Urothelium cell line (cell line): ENCODE results near the gene C11orf87.
A peak's percentile ranks its signal among the peaks of the same experiment; 100 is the strongest.

ENCODE experiments used
- DNase-seq: peaks from one replicate; pipeline ENCODE4 v3.0.0; 2011; ENCODE audit warnings: low spot score, mixed read lengths
- FAIRE-seq: peaks from 2 replicates; lab custom pipeline; 2011; peaks lifted over from hg19 to GRCh38; lab: Jason Lieb, UNC

The C11orf87 gene

GRCh38 chr11:109421981-109422869, at the start of gene C11orf87:
TSS of gene C11orf87 (plus strand) at chr11:109422190. CDS start at chr11:109423634, 1,444 bp downstream.
- peak; percentile 9 for DNase-seq
- FAIRE-seq: no peak

DNA sequence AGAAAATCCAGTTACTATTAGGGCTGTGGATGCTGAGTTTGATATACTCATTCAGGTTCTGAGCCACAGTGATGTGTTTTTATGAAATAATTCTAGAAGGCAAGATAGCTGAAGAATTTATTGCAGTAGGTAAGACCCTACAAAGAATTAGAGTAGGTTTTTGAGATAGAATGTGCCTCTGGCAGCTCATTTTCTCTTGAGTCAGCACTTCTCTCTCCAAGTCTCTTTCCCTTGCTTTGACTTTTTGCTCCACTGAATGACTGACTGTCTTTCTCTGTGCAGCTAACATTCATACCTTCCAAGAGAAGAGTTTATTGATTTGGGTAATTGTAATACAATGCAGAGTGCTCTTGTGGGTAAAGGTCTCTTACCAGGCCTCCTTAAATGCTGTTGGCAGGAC, 48.0 kb upstream of the C11orf87 start:
- FAIRE-seq (no peak), DNase-seq (no peak)

- no peak for FAIRE-seq
- DNase-seq: no peak
Measured at GRCh38 chr11:109374441-109374840, 47.5 kb upstream of the C11orf87 start.

- DNase-seq: no peak
- no peak for FAIRE-seq
Measured at GRCh38 chr11:109377039-109377742, 44.8 kb upstream of the C11orf87 start.

GRCh38 chr11:109378034-109378433, 44.0 kb upstream of the C11orf87 start:
- FAIRE-seq (no peak), DNase-seq (no peak)

- FAIRE-seq (no peak), DNase-seq (no peak)
Measured at GRCh38 chr11:109383306-109383705, 38.7 kb upstream of the C11orf87 start.

GRCh38 chr11:109384873-109385272, 37.1 kb upstream of the C11orf87 start:
- no peak for DNase-seq
- no peak for FAIRE-seq

DNA sequence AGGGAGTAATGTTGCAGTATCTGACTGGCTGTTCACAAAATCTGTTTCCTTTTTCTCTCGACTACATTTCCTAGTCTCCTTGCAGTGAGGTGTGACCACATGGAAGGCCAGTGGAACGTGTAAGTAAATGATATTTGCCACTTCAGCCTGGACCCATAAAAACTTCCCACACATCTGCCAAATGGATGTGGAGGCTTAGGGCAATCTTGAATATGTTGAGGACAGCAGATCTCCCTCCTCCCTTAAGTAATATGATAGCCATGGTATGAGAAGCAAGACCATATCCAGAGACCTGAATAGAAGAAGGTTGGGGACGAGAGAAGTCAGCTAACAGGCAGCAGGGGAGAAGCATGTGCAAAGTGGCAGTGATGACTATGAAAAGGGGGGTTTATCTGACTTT, 33.0 kb upstream of the C11orf87 start:
- DNase-seq: no peak
- FAIRE-seq: no peak

DNA sequence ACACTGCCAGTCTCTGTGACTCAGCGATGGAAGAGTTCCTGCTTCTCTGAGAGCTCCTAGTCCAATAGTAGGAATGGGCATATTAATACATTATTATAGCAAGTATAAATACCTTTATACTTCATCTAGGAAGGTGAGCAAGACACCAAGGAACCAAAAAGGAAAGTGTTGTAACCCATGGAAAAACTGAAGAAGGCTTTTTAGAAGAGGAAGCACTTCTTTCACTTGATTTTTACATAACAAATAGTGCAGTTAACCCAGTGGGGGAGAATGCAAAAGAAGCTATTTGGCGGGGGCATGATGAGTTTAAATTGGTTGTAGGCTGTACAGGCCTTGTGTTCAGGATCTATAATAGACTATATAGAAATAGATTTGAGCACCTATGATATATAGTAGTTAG, 31.2 kb upstream of the C11orf87 start:
- no peak for FAIRE-seq
- no peak for DNase-seq

DNA sequence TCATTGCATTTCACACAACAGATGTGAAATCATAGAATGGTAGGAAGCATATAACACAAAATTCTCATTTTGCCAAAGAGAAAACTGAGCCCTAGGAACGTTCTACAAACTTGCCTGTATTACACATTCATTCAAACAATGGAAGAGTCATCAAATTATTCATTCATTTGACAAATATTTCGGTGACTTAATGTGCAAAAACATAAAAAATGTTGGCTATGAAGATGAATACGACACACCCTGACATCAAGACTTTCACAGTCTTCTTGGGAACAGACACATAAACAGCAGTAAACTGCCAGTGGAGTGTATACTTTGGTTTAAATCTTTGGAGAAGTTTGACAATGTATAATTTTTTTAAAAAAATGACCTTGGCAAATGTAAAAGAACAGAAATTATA, 20.4 kb upstream of the C11orf87 start:
- DNase-seq: no peak
- FAIRE-seq: no peak

GRCh38 chr11:109405671-109406070, 16.3 kb upstream of the C11orf87 start:
- DNase-seq (no peak), FAIRE-seq (no peak)

- DNase-seq (no peak), FAIRE-seq (no peak)
Measured at GRCh38 chr11:109416601-109417000, 5.4 kb upstream of the C11orf87 start.

DNA sequence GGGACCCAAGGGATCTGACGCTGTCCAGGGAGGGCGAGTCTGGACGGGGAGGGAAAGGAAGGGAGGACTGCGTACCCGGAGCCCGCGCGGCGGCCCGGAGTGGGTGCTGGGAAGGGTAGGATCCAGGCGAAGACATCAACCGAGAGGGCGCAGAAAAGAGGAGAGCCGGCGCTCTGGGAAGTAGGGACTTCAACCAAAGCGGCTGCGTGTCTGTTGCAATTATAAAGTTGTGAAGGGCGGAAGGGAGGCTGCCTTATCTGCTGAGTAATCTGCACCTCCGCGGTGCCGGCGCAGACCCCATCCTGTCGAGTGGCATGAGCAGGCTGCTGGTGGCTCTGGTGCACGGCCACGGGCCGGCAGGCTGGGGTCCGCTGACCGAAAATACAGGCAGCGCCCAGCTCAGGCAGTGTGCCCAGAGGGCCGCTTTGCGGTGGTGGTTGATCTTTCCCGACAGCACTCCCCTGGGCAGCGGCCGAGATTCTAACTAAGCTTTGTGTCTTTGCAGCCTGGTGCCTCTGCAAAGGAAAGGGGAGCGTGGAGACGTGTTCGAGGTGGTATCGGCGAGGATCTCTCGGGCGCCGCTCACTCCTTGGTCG, 978 bp downstream of the C11orf87 start:
- no peak for FAIRE-seq
- DNase-seq: peak; percentile 36

GRCh38 chr11:109423466-109424190, 1.6 kb downstream of the C11orf87 start:
- FAIRE-seq (no peak), DNase-seq (peak; percentile 22)

DNA sequence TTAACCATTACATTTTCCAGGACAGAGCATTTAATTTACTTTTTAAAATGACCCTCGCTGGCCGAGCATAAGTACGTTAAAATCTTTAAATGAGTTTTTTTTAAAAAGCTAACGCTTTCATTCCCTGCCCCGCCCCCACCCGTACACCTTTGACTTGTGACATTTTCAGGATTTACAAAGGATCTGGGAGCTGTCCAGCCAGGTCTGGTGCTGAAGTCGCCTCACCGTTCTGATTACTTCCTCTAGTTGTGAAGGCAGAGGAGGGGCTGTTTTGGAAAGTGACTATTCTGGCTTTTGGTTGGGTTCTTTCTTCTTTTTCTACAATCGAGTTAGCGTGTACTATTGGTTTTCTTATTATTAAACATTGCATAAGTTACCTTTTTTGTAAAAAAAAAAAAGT, 2.9 kb downstream of the C11orf87 start:
- DNase-seq: peak; percentile 38
- no peak for FAIRE-seq

GRCh38 chr11:109425554-109425953, 3.6 kb downstream of the C11orf87 start:
- no peak for FAIRE-seq
- DNase-seq: no peak

DNA sequence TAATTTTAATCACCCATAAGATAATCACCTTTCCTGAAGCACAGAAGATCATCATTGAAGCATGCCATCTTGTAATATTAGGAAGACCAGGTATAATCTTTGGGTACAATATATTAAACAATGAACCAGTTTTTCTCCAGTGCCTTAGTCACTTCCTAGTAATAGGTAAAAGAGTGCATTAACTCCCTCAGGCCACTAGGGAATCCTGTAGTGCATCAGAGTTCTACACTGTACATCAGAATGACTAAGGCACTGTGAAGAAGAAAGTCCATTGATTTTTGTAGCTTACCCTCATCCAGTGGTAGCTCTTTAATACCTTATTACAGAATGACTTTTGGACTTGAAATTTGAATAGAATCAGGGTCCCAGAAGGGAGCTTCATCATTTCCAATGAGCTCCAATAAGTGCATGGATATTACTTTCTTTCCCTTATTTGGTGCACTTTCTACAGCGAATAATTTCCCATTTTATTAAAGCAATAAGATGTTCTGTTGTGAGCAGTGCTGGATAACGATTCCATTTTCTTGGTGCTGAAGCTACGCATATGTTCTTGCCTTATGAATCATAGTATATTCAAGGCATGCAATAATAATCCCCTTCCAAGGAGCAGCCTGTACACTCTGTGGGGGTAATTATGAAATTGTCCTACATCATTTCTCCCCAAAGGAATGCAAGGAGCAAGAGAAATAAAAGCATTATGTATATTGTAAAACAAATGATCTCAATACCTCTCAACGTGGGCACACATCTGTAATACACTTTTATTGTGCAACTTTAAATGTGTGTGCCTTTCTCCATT, 4.7 kb downstream of the C11orf87 start:
- DNase-seq: no peak

GRCh38 chr11:109432105-109432504, 10.1 kb downstream of the C11orf87 start:
- no peak for FAIRE-seq

More for the DNA sequence above, 4.7 kb downstream of the C11orf87 start:
- no peak for FAIRE-seq

GRCh38 chr11:109433753-109434256, 11.8 kb downstream of the C11orf87 start:
- no peak for FAIRE-seq
- DNase-seq: no peak

More at GRCh38 chr11:109432105-109432504, 10.1 kb downstream of the C11orf87 start:
- DNase-seq: no peak
